HG03571 (cell line): Measurements from ENCODE around the gene CAPN2.
"Not testable (repeated sequence)": the region's sequence is repeated elsewhere in the genome, so short reads cannot be mapped to it uniquely, and the experiment has no call there.

Experiments
- ATAC-seq: cut with Tn5 transposase; IDR thresholded peaks from one replicate; pipeline ENCODE4 v1.9.1; 2021; ENCODE audit not compliant: unreplicated experiment

Gene CAPN2

DNA sequence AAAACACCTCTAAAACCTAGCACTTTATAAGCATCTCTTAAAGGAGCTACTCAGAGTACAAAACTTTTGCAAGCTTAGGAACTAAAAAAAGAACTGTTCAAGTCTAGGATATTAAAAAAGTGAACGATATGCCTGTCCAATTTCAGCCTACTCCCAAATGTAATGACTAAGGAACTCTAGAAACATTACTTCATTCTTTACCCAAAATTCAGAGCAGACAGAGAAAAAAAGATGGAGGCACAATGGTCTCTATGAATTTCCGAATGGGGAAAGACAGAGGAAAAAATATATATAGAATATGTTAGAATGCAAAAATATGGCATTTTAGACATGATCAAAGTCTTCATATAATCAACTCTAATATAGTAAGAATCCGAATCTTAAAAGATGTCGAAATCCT lies 72.2 kb downstream of the CAPN2 start:
- ATAC-seq = no peak

DNA sequence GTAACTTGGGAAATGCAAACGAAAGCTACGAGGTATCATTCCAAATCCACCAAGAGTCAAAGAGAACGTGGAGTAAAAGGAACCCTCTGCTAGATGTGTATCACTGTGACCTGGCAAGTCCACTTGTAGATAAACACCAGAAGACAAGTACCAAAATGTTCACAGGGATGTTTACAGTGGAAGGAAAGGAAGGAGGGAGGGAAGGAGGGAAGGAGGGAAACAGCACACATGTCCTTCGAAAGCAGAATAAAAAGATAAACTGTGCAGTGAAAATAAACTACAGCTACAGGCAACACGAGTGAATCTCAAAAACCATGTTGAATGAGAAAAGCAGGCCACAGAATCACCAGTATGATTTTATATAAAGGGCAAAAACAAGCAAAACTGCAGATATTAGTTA lies 73.5 kb downstream of the CAPN2 start:
- no peak for ATAC-seq

DNA sequence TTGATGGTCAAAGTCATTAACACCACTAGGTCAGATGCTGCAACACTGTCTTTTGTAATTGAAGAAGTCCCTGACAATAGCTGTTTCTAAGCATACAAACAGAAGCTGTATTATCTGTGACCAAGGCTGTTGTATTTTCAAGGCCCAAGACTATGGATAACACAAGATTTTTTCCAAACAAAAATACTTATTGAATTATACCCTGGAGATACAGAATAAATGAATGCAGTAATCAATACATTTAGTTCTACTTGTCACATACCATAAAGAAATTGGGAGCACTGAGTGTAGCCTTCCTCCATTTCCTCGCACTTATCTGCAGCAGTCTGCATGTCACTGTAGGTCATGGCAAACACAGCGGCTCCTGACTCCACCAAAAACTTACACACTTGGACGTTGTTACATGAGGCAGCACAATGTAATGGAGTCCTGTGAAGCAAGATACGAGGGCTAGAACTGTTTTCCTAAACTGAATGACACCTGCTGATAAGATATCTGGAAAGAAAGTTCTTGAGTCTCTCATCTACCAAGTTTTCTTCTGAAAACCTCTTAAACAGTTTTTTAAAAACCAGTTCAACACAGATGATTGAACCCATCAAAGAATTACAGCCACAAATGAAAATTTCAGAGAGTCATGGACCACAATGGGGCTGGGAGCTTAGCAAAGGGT lies 76.5 kb downstream of the CAPN2 start:
- ATAC-seq = no peak

DNA sequence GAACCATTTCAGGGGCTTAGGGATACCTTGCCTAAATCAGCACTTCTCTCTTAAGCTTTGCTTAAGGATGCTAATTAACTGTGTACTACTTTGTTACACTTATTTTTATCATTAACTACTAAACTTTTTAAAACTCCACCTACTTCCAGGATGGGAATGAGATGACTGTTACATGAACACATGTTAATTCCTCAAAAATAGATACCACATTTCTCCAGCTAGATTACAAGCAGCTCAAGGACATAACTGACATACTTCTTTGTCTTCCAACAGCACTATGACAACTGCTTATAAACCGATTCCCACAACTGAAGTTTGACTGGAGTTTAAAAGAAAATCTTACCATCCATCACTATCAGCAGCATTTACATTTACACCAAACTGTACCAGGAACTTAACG lies 79.7 kb downstream of the CAPN2 start:
- no peak for ATAC-seq

- ATAC-seq = no peak
These were observed 81.4 kb downstream of the CAPN2 start for GRCh38 chr1:223793716-223794115.

GRCh38 chr1:223794136-223794880 lies 82.0 kb downstream of the CAPN2 start:
- no peak for ATAC-seq

DNA sequence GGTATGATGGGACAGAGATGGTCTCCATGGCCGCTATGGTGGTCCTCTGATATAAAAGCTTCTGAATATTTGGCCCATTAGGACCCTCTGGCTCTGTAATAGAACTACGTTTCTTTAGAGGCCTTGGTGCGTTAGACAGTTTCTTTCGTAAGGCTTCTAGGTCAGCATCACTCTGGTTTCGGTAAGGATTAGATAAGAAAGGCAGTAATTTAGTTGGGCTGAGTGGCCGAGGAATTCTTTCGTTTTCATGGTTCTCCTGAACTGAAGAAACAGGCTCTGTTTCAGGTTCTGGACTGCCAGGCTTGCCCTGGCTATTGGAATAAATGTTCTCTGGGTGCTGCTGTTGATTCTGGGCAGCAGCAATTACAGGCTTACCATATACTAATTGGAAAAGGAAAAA lies 83.9 kb downstream of the CAPN2 start:
- no peak for ATAC-seq

- ATAC-seq = no peak
These were observed 89.7 kb downstream of the CAPN2 start for GRCh38 chr1:223802032-223802431.

DNA sequence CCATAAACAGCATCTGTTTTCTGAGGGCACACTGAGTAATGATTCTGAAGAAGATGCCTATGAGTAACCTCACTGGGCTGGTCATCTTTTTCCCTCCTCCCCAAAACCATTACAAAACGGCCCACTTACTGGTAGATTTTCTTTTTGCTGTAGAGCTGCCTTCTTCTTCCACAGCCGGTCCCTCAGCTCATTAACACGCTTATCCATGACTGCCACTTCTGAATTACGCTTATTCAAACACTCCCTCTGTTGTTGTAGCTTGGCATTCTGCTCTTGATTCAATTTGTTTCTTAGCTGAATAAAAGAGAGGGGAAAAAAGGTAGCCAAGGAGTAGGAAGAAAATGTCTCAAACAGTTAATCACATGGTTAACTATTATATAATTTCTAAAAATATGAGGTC lies 90.3 kb downstream of the CAPN2 start:
- ATAC-seq = no peak

DNA sequence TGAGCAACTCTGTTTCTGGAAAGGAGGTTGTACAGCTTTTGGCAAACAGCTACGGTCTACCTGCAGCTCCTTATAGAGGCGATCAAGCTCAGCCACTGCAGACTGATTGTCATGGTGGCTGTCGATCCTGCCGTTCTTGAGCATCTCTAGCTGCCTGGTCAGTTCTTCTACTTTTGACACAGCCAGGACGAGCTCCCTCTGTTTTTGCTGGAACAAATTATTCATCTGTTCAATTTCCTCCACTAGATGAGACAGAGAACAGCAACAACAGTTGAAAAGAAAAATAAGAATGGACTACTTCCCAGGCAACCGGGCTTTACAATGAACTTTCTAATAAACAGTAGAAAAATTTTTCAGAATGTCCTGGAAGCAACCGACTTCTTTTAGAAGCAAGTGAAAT lies 90.9 kb downstream of the CAPN2 start:
- ATAC-seq = no peak

DNA sequence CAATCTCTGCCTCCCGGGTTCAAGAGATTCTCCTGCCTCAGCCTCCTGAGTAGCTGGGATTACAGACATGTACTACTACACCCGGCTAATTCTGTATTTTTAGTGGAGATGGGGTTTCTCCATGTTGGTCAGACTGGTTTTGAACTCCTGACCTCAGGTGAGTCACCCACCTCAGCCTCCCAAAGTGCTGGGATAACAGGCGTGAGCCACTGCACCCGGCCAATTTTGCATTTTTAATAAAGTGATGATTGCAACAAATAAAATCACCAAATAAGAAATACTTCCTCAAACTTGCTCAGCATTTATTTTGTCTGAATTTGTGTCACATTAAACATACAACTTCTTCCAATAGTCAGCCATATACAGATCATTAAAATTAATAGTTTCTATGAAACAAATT lies 97.6 kb downstream of the CAPN2 start:
- ATAC-seq = not testable (repeated sequence)

- no peak for ATAC-seq
These were observed 98.2 kb downstream of the CAPN2 start for GRCh38 chr1:223810586-223810985.

GRCh38 chr1:223811634-223812101 lies 99.3 kb downstream of the CAPN2 start:
- no peak for ATAC-seq

- no peak for ATAC-seq
These were observed 101.3 kb downstream of the CAPN2 start for GRCh38 chr1:223813645-223814044.

- ATAC-seq = no peak
These were observed 102.9 kb downstream of the CAPN2 start for GRCh38 chr1:223815020-223815853.

DNA sequence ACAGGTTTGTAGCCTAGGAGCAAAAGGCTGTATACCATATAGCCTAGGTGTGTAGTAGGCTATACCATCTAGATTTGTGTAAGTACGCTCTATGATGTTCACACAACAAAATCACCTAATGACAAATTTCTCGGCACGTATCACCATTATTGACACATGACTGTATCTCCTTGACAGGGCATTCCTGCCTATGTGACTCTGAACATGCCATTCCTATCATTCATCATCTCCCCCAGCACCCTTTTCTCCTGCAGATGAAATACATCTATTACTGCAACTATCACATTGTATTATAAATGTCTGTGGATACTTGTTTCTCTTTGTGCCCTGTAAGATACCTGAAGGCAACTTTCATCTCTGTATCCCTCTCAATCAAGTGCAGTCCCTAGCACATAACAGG lies 103.5 kb downstream of the CAPN2 start:
- ATAC-seq = no peak

DNA sequence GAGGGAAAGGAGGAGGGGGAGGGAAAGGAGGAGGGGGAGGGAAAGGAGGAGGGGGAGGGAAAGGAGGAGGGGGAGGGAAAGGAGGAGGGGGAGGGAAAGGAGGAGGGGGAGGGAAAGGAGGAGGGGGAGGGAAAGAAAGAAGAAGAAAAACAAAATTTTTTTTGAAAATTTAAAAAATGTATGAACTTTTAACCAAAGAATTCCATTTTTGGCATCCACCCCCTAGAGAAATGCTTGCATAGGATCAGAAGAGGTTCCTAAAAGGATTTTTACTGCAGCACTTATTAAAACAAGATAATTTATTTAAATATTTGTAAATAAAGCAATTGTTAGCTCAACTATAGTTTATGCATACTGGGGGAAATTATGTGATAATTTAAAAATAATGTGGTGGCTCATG lies 104.9 kb downstream of the CAPN2 start:
- ATAC-seq = not testable (repeated sequence)

- ATAC-seq = no peak
These were observed 107.6 kb downstream of the CAPN2 start for GRCh38 chr1:223819730-223820514.

DNA sequence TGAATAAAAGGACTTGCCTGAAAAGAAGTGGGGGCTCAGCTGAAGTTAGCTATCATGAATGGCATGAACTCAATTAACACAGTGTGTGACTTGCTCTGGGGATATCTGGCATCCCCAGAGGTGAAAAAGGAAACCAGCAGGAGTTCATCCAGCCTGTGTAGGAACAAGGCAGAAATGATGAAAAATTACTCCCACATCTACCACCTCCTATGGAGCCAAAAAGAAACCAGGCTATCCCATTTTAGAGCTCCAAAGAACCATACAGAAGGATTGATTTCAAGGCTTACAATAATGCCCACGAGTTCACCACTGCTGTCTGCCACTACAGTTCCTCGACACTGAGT lies 108.1 kb downstream of the CAPN2 start:
- ATAC-seq = no peak

- no peak for ATAC-seq
These were observed 108.6 kb downstream of the CAPN2 start for GRCh38 chr1:223820971-223821370.

DNA sequence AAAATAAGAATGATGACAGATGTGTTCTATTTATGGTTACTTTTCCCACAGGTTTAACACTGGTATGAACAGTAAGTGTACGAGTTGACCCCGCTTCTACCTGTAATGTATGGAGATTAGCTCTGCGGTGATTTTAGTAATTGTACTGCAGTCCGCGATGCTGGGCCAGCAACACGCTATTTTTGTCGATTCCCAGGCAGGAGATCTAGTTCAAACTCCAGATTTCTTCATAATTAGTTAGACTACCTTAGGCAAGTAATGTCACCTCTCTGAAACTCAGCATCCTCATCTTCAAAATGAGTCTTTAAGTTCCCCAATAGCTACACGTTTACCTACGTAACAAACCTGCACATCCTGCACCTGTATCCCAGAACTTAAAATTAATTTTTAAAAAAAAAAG lies 111.9 kb downstream of the CAPN2 start:
- ATAC-seq = no peak
